Left colon (tissue), 2 donors: ENCODE results near the gene SPANXA2. TPM values are rescaled to one million over a fixed set of nuclear protein-coding genes. Genes with fewer than 3 reads are reported as not detected.
"Not testable (repeated sequence)": the region's sequence is repeated elsewhere in the genome, so short reads cannot be mapped to it uniquely, and the experiment has no call there.

Experiments
- ATAC-seq: fragments of 200-7000 bp; cut with Tn5 transposase; one replicate; pipeline ENCODE4 v1.9.1; 2020; ENCODE audit warnings: mild to moderate bottlenecking, moderate library complexity
- DNase-seq, 2 donors: peaks; one replicate each; pipeline ENCODE4 v3.0.0-alpha.2; 2020
- intact Hi-C, 2 donors: fragments of 100-400 bp; cut with DNase I in 1 of 2; cut with micrococcal nuclease in 1 of 2; formaldehyde crosslinking; loops; one replicate each; pipeline versions ENCODE4 v1.11.2 to v1.14.0; 2022; cut with DNase I, micrococcal nuclease
- long read RNA-seq: library from polyadenylated mRNA; unstranded; transcript quantifications from one replicate; pipeline ENCODE4 v2.0.0, GENCODE V29; 2021
- total RNA-seq, 2 donors: library from RNA; stranded (reverse); fragmentation: NEBNext Ultra II Directional; extraction: Animal tissue kit (Norgen Biotek cat#: 25700); gene quantifications; one replicate each; pipeline ENCODE4 v1.2.1, GENCODE V29; 2021
- donor health status: DM: no; HTN: no; CAD: no.
- donor health status: DM: yes; HTN: yes; CAD: no.

Gene SPANXA2
- total RNA-seq, result not detected
- long read RNA-seq, result 0 reads

- ATAC-seq, intact Hi-C loops, DNase-seq: not testable (repeated sequence)
These were observed at the start of gene SPANXA2 for GRCh38 chrX:141589408-141589807. SPANXA2 (plus strand) TSS chrX:141589708; CDS start chrX:141589768, 60 bp downstream.

GRCh38 chrX:141542551-141542950 lies 47.0 kb upstream of the SPANXA2 start:
- ATAC-seq, DNase-seq, intact Hi-C loops: not testable (repeated sequence)

- intact Hi-C loops, ATAC-seq, DNase-seq: not testable (repeated sequence)
These were observed 4.9 kb upstream of the SPANXA2 start, which contains the start of gene SPANXA1 for GRCh38 chrX:141584638-141585037. SPANXA1 (minus strand) TSS chrX:141584738; CDS start chrX:141584678, 60 bp downstream.

GRCh38 chrX:141609111-141609510 lies 19.6 kb downstream of the SPANXA2 start:
- ATAC-seq (no peak), DNase-seq (no peak)
- intact Hi-C loops, result no loop called here

GRCh38 chrX:141619336-141619735 lies 29.8 kb downstream of the SPANXA2 start:
- no peak for DNase-seq
- no peak for ATAC-seq
- intact Hi-C loops, result no loop called here

- intact Hi-C loops, result no loop called here
- no peak for ATAC-seq
- DNase-seq, result no peak
These were observed 42.6 kb downstream of the SPANXA2 start for GRCh38 chrX:141632124-141632523.

- no peak for ATAC-seq
- no peak for DNase-seq
- intact Hi-C loops, result no loop called here
These were observed 49.0 kb downstream of the SPANXA2 start for GRCh38 chrX:141638550-141638949.

Other genes starting within 250 kb of the SPANXA2 start
- gene SPANXA1, start 5.0 kb upstream of the SPANXA2 start, total RNA-seq, result not detected
- gene SPANXD, start 109.0 kb downstream of the SPANXA2 start, total RNA-seq, result not detected
- gene MAGEC3, start 248.6 kb downstream of the SPANXA2 start, total RNA-seq, result not detected